Suprapubic skin (tissue), 4 donors: ENCODE results near the gene TSPAN13.

Source experiments
- CTCF ChIP-seq, 2 donors: fragments of 200-600 bp in 1 of 2; fragments of 450-650 bp in 1 of 2; sonication (generic) in 1 of 2; IDR thresholded peaks; one replicate each; pipeline ENCODE4 v1.5.1; 2016 to 2019; ENCODE audit warnings: antibody characterized with exemption in 2 of 2, mild to moderate bottlenecking in 1 of 2, moderate library complexity in 1 of 2
- EP300 ChIP-seq: sonication (generic); formaldehyde crosslinking; IDR thresholded peaks from one replicate; pipeline ENCODE4 v1.6.1; 2017; ENCODE audit warnings: antibody characterized with exemption
- POLR2A ChIP-seq, 2 donors: fragments of 450-650 bp; IDR thresholded peaks; one replicate each; pipeline ENCODE4 v1.6.1; 2017; ENCODE audit warnings: antibody characterized with exemption in 2 of 2, mild to moderate bottlenecking in 2 of 2, moderate library complexity in 2 of 2
- POLR2AphosphoS5 ChIP-seq, 3 donors: sonication (generic); formaldehyde crosslinking; IDR thresholded peaks; one replicate each; pipeline ENCODE4 v1.6.1; 2017; ENCODE audit warnings: antibody characterized with exemption in 3 of 3

GRCh38 chr7:16770657-16771329, 17.2 kb downstream of the TSPAN13 start:
- TF ChIP-seq POLR2A (IDR thresholded peaks at IDR 0.05) (no peak), POLR2AphosphoS5 (IDR thresholded peaks at IDR 0.05) (no peak), CTCF (IDR thresholded peaks at IDR 0.05) (no peak), EP300 (no peak)
